ENCODE measurements around the gene UNC119.

GRCh38 chr17:28567604-28568003 is 15.2 kb upstream of the UNC119 start:
- no peak for TF ChIP-seq CTCF (IDR thresholded peaks at IDR 0.05; ENCODE audit: insufficient read depth, low read depth, low read length)
- no peak for TF ChIP-seq EZH2 (IDR thresholded peaks at IDR 0.05; ENCODE audit: insufficient read depth, low read length)
